PC-3 (cell line): ENCODE measurements around the gene ADAM22. TPM values are rescaled to one million over a fixed set of nuclear protein-coding genes. Genes with fewer than 3 reads are reported as not detected.

Source experiments
- ATAC-seq: fragments of 200-7000 bp; cut with Tn5 transposase; 2 replicates; pipeline ENCODE4 v1.9.1; 2020; ENCODE audit warnings: mild to moderate bottlenecking, moderate library complexity
- BruUV-seq: library from RNA; stranded (reverse); fragments of 400-500 nt; replicated peaks from 2 replicates; lab custom pipeline; 2021; lab: Mats Ljungman, UMichigan
- CTCF ChIA-PET: fragments of 300-600 bp; sonication (Branson Sonifier 250); formaldehyde crosslinking; loops from one replicate; lab custom pipeline; 2022; ENCODE audit warnings: antibody characterized with exemption; lab: Charles Lee
- POLR2A ChIA-PET: fragments of 300-600 bp; sonication (Branson Sonifier 250); formaldehyde crosslinking; loops from one replicate; lab custom pipeline; 2022; ENCODE audit warnings: antibody characterized with exemption; ENCODE audit not compliant: unreplicated experiment; lab: Charles Lee
- DNase-seq: peaks from one replicate; pipeline ENCODE4 v3.0.0-alpha.2; 2015
- H2AFZ ChIP-seq: fragments of 300-600 bp; sonication (generic); 2 replicates; pipeline ENCODE4 v1.6.0; 2016; ENCODE audit warnings: antibody characterized with exemption, low read length
- H3F3A ChIP-seq: fragments of 300-600 bp; sonication (generic); one replicate; pipeline ENCODE4 v1.6.0; 2017; ENCODE audit warnings: antibody characterized with exemption, low read length, control low read depth, mild to moderate bottlenecking; ENCODE audit not compliant: unreplicated experiment
- H3K27ac ChIP-seq: fragments of 300-600 bp; sonication (generic); 2 replicates; pipeline ENCODE4 v1.5.1; 2016; ENCODE audit warnings: mild to moderate bottlenecking, low read length
- H3K27me3 ChIP-seq: fragments of 300-600 bp; sonication (generic); 2 replicates; pipeline ENCODE4 v1.6.1; 2016; ENCODE audit warnings: low read length, mixed read lengths
- H3K36me3 ChIP-seq: fragments of 300-600 bp; sonication (generic); 2 replicates; pipeline ENCODE4 v1.6.1; 2016; ENCODE audit warnings: low read depth, mixed run types, low read length, mixed read lengths
- H3K4me1 ChIP-seq: fragments of 300-600 bp; sonication (generic); 2 replicates; pipeline ENCODE4 v1.5.1; 2016; ENCODE audit warnings: low read length; ENCODE audit not compliant: insufficient read depth
- H3K4me2 ChIP-seq: fragments of 300-600 bp; sonication (generic); 2 replicates; pipeline ENCODE4 v1.6.0; 2016; ENCODE audit warnings: low read length
- H3K4me3 ChIP-seq: fragments of 300-600 bp; sonication (generic); 2 replicates; pipeline ENCODE4 v1.5.1; 2016; ENCODE audit warnings: mild to moderate bottlenecking, low read length, mixed read lengths
- H3K79me2 ChIP-seq: fragments of 300-600 bp; sonication (generic); 2 replicates; pipeline ENCODE4 v1.6.1; 2017; ENCODE audit warnings: low read length, mixed read lengths
- H3K9ac ChIP-seq: fragments of 300-600 bp; sonication (generic); 2 replicates; pipeline ENCODE4 v1.6.0; 2016; ENCODE audit warnings: mild to moderate bottlenecking, low read length
- H3K9me2 ChIP-seq: fragments of 300-600 bp; sonication (generic); replicated peaks from 2 replicates; pipeline ENCODE4 v1.6.1; 2016; ENCODE audit warnings: mixed run types, low read length, mixed read lengths
- H3K9me3 ChIP-seq: fragments of 300-600 bp; sonication (generic); 2 replicates; pipeline ENCODE4 v1.6.1; 2016; ENCODE audit warnings: low read length, mixed read lengths
- H4K20me1 ChIP-seq: fragments of 300-600 bp; sonication (generic); 2 replicates; pipeline ENCODE4 v1.6.1; 2016; ENCODE audit warnings: low read length, mixed read lengths
- CTCF ChIP-seq: fragments of 300-600 bp; sonication (generic); conservative IDR thresholded peaks from 2 replicates; pipeline ENCODE4 v1.5.1; 2017; ENCODE audit warnings: antibody characterized with exemption, low read depth, mild to moderate bottlenecking, low read length
- EZH2 ChIP-seq: fragments of 300-600 bp; sonication (generic); IDR thresholded peaks from one replicate; pipeline ENCODE4 v1.6.1; 2017; ENCODE audit warnings: antibody characterized with exemption, mild to moderate bottlenecking, low read length; ENCODE audit not compliant: unreplicated experiment
- EZH2phosphoT487 ChIP-seq: fragments of 300-600 bp; sonication (generic); IDR thresholded peaks from 2 replicates; pipeline ENCODE4 v1.6.1; 2018; ENCODE audit warnings: mild to moderate bottlenecking, antibody characterized with exemption, low read length, borderline replicate concordance
- intact Hi-C: fragments of 100-400 bp; cut with micrococcal nuclease; formaldehyde crosslinking; loops from 2 replicates; pipeline ENCODE4 v1.9.0; 2023
- total RNA-seq: library from RNA; depleted of rRNA; stranded (reverse); fragments of >200 nt; gene quantifications from 2 replicates; pipeline ENCODE4 v1.2.3, GENCODE V29; 2014

The ADAM22 gene
- total RNA-seq, 1 experiment from 2014 or later, result 4.4 TPM

DNA sequence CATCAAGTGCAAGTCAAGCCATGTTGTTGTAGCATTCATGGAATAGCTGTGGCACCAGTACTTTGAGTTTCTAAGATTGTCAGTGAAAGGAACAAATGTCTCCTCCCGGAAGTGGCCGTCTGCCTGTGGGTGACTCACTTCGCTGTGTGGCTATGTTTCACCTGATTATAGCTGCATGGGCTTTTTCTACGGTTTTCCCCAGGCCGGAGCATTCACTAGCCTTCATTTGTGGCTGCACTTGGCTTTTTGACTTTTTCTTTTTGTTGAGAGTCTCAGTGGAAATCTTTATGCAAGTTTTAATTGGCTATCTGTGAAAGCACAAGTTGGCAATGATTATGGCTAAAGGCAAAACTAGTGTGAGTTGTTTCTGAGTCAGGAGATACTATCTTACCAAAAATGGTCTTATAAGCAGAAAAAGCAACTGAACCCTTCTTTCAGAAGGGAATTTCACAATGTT, 250.8 kb downstream of the ADAM22 start:
- peaks cover 17% of the 10 kb centered on the region for H3K4me1 ChIP-seq
- TF ChIP-seq CTCF, result no peak
- no peak for TF ChIP-seq EZH2phosphoT487
- H3K4me2 ChIP-seq, result peak overlapping the region; percentile 60
- ATAC-seq, result peak; percentile 80
- H3K27me3 ChIP-seq, result no peaks in the 10 kb centered on the region
- no peak overlapping the region for H3K4me3 ChIP-seq
- ChIA-PET POLR2A (no interaction called here), CTCF (interaction anchor here (1.4 kb wide), 1 partner anchor 58 kb away, joined by 4 read pairs; no protein-coding TSS in a partner anchor)
- intact Hi-C loops, result no loop called here
- no TSS peak for BruUV-seq
- H3K9me2 ChIP-seq, result no peaks in the 10 kb centered on the region
- no peaks in the 10 kb centered on the region for H3K36me3 ChIP-seq
- H3K27ac ChIP-seq, result peak overlapping the region; percentile 55
- no peaks in the 10 kb centered on the region for H3K79me2 ChIP-seq
- peak overlapping the region; percentile 65 for H2AFZ ChIP-seq
- peak; percentile 61 for DNase-seq
- no peaks in the 10 kb centered on the region for H4K20me1 ChIP-seq
- H3K9me3 ChIP-seq, result no peaks in the 10 kb centered on the region
- H3F3A ChIP-seq, result no peaks in the 10 kb centered on the region
- no peak overlapping the region for H3K9ac ChIP-seq

- no peak for DNase-seq
- ATAC-seq, result no peak
- Histone ChIP-seq H3K9me3 (no peaks in the 10 kb centered on the region), H3K36me3 (no peaks in the 10 kb centered on the region), H3K27ac (0 out of 2 replicates have a peak overlapping the region, but pooled peaks have one; percentile 55), H3F3A (no peaks in the 10 kb centered on the region), H2AFZ (no peak overlapping the region), H3K4me2 (peak overlapping the region; percentile 60), H3K9ac (no peak overlapping the region), H3K27me3 (no peaks in the 10 kb centered on the region), H3K9me2 (no peaks in the 10 kb centered on the region), H4K20me1 (no peaks in the 10 kb centered on the region), H3K79me2 (no peaks in the 10 kb centered on the region), H3K4me1 (peaks cover 17% of the 10 kb centered on the region), H3K4me3 (no peak overlapping the region)
- intact Hi-C loops, result no loop called here
- BruUV-seq, result no TSS peak
- ChIA-PET CTCF (interaction anchor here (1.4 kb wide), 1 partner anchor 57 kb away, joined by 4 read pairs; no protein-coding TSS in a partner anchor), POLR2A (no interaction called here)
- no peak for TF ChIP-seq EZH2phosphoT487
Measured at GRCh38 chr7:88185650-88186049, 251.6 kb downstream of the ADAM22 start.

GRCh38 chr7:88191911-88192310, 257.9 kb downstream of the ADAM22 start:
- TF ChIP-seq EZH2phosphoT487 (no peak), CTCF (no peak), EZH2 (no peak)
- intact Hi-C loops, result no loop called here
- Histone ChIP-seq H3K79me2 (no peaks in the 10 kb centered on the region), H3K36me3 (no peaks in the 10 kb centered on the region), H3F3A (no peaks in the 10 kb centered on the region), H2AFZ (no peak overlapping the region), H3K9me3 (no peaks in the 10 kb centered on the region), H3K9ac (no peak overlapping the region), H3K4me1 (no peaks in the 10 kb centered on the region), H3K9me2 (no peaks in the 10 kb centered on the region), H3K27me3 (no peaks in the 10 kb centered on the region), H3K27ac (no peak overlapping the region), H3K4me2 (no peak overlapping the region), H4K20me1 (no peaks in the 10 kb centered on the region), H3K4me3 (no peak overlapping the region)
- ATAC-seq (no peak), DNase-seq (no peak)
- BruUV-seq, result no TSS peak
- ChIA-PET POLR2A (no interaction called here), CTCF (no interaction called here)
